NCI-H1092 treated with DMSO at 0.1 percent for 48 hours (cell line): Measurements from ENCODE around the gene ASCC3.

ENCODE experiments used
- DNase-seq: peaks from one replicate; lab custom pipeline; 2025; lab: John Stamatoyannopoulos, UW

ASCC3 gene

DNA sequence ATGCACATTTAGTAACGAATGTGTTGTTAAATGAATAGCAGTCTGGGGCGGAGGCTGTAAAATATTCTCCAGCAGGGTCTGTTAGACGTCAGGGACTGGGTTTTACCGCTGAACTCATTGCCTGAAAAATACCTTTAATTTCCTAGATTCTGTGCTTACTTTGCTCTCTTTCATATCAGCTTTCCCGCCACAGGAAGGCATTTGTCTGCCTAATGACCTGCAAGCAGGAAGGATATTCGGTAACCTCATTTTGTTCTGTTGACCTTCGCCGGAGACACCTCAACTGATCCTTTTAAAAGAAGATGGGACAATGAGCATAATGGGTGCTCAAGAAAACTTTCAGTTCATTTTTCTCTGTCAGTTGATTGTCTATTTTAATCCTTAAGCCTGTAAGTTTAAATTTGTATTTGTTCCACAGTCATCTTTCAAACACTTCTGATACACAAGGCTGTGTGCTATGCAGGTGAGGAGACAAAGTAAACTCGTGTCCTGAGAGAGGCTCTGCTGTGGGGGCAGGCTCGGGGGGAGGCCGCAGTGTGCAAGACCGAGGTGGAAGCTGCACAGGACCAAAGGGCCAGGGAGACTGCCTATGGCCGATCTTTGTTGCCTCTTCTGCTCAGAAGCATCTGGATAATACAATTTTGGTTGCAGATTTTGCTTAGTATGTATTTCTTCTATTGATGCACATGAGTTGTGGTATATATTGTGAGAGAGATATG is 389.0 kb downstream of the ASCC3 start:
- DNase-seq, result no peak

DNA sequence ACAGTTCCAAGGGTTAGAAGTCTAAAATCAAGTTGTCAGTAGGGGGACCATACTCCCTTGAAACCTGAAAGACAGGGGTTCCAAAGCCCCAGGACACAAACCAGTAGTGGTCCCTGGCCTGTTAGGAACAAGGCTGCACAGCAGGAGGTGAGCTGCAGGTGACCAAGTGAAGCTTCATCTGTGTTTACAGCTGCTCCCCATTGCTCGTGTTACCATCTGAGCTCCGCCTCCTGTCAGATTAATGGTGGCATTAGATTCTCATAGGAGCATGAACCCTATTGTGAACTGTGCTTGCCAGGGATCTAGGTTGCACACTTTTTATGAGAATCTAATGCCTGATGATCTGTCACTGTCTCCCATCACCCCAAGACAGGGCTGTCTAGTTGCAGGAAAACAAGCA is 391.1 kb downstream of the ASCC3 start:
- DNase-seq, result no peak

- DNase-seq, result no peak
Measured at GRCh38 chr6:100488244-100488643, 392.9 kb downstream of the ASCC3 start.

- no peak for DNase-seq
Measured at GRCh38 chr6:100487638-100488037, 393.5 kb downstream of the ASCC3 start.

DNA sequence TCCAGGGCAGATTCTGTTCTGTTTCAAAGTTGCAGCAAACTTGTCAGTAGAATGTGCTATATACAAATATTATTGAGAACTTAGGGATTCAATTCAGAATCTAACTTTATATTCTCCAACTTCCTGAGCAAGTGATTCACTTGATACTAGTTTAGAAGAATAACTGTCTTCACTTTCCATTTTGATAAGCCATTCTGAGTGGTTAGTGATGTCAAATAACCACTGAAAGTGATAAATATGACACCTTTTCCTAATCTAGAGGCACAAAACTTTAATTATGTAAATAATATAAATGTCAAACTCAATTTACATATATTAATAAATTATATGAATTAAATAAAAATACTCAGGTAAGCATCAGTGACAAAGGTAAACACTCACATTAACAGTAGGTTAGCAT is 395.9 kb downstream of the ASCC3 start:
- no peak for DNase-seq

DNA sequence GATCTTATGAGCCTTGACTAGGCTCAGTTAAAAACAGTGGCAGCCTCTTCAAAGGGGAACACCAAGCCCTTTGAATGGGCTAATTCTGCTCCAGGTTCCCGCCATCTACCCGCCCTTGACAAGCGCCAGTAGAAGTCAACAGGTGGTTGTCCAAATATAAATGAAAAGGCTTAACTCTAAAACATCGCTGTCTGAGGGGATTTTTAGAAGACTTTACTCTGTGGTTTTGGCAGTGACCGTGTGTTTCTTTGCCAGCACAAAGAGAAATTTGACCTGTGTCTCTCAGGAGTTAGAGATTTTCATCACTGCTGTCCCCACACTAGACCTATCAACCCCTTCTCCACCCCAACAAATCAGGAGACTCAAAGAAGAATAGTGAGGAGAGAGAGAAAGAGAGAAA is 396.7 kb downstream of the ASCC3 start:
- peak; percentile 19 for DNase-seq

GRCh38 chr6:100482698-100483097 is 398.4 kb downstream of the ASCC3 start:
- DNase-seq, result peak; percentile 16

DNA sequence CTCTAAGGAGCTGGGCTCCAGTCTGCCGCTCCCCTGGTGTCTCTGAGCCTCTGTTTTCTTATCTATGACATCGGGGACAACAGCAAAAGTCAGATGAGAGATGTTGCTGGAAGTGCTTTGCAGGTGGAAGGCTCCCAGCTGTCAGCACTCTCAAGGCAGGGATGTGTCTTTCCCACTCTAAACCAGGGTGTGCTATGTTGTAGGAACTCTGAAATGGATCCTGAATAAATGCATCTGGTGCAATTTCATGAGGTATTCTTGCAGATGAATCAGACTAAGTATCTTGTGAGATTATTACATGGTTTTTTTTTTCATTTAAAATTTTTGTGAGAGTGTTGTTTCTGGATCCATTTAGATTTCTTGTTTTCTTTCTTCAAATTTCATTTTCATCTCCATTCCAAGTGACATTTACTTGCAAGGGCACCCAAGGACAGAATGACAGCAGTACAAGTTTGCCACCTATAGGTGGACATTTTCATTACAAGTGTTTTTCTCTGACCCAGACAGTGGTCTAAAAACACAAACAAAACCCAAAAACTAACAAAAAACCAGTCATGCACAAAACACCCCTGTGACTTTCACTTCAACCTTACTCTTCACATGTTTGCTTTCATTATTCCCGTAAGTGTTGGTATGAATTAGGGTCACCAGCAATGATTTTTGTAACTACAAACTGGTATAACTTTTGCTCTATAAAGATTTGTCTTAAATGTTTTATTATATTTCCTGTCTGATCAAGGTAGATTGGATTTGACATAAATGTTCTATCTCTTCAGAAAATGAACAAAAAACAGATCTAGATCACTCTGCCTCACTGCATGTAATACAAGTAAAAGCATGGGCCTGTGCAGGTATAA is 401.7 kb downstream of the ASCC3 start:
- DNase-seq, result peak; percentile 42

GRCh38 chr6:100475554-100476320 is 405.4 kb downstream of the ASCC3 start:
- DNase-seq, result no peak

- DNase-seq, result no peak
Measured at GRCh38 chr6:100473182-100473581, 407.9 kb downstream of the ASCC3 start.

DNA sequence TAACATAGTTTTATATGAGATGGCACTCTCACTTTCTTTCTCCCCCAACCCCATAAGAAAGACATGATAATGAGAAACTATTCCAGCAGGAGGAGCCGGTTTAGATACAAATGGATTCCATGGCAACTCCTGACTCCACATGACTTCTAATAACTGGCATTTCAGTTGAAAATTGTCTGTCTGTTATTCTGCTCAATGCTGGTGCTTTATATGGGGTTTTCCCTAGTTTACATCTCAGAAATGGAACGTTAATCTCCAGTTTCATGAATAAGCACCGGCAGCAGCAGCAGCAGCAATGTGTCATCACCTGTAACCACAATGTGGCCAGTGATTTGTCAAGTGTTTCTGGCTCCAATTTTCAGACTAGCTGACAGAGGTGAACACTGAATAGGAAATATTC is 408.5 kb downstream of the ASCC3 start:
- no peak for DNase-seq

DNA sequence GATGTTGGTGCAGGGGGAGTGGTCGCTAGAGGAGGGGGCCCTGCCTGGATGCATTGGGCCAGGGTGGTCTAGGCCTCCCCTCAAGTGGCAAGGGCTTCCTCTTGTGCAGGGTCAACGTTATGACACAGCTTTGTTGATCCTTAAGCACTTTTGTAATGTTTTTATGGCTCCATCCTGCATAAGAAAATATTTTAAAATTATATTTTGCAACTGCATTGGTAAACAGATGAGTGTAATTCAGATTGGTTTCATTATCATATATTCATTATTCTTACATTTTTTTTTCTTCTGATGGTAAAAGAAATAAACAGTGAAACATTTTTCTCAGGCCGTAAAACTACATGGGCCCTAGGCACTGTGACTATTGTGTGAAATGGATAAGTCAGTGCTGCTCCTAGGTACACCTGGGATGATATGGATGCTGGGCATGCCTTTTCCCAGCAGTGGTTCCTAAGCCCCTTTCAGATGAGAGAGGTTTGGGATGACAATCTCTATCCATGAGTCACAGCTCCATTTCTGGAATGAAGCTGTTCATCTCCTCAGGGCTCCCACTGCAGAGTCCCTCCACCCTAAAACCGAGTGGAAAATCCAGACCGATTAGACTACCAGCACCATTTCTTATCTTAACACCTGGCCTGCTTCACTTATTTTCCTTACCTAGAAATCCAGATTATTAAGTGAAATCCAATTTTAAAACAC is 410.6 kb downstream of the ASCC3 start:
- no peak for DNase-seq

DNA sequence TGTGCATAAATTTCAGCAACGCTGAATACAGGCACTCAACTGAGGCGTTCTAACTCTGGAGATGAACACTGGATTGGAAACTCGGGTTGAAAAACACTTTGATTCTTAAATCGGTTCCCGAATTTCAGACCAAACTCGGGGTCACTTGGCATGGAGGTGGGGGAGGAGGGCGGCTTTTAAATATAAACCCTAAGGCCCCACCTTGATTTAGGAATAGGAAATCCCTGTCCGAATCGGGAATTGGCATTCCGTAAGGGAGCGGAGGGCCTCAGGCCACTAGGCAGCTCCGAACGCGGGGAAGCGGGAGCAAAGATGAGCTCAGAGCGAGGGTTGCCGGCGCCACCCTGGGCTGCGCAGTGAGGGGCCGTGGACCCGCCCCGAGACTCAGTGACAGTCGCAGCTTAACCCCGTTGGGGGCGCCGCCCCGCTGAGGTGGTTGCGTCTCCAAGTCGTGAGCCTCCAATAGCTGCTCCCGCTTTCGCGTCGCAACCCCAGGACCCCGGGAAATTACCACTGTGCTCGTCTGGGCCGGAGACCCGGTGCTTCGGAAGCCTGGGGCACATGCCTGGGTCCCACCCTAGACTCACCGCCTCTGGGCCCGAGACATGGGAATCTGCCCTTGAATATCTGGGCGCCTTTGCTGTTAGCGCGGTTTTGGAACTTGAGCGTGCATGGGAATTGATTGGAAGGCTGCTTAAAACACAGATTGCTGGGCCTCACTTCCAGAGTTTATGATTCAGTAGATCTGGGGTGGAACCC is 411.8 kb downstream of the ASCC3 start:
- DNase-seq, result no peak

GRCh38 chr6:100468016-100468622 is 413.0 kb downstream of the ASCC3 start:
- no peak for DNase-seq

GRCh38 chr6:100467129-100468015 is 413.8 kb downstream of the ASCC3 start:
- no peak for DNase-seq

DNA sequence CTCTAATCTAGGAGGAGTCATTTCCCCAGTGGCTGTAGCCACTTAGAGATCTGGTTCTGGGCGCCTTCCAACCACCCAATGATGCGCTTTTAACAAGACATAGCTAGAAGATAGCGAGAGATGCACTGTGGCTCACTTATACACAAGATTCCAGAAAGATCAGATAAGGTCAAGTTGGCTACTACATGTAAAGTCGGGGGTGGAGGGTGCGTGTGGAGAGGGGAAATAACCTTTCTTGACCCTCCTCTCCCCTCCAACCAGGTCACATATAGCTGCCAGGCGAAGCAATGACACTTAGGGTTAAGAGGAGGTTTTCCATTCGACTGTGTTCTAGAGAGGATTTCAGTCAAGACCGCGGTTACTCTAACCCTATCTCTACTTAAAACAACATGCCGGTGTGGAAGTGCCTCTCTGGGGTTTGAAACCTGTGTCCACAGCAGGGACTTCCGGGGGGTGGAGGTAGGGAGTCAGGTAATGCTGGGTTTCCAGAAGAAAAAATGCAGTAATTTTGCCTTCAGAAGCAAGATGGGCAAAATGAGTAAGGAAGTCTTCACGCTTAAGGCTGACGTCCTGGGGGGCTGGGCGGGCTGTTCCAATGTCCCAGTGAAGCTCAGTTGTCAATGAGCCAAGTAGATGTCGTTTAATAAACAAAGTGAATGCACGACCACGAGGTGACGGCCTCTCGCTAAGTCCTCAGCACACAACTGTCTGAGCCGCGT is 414.6 kb downstream of the ASCC3 start:
- no peak for DNase-seq

DNA sequence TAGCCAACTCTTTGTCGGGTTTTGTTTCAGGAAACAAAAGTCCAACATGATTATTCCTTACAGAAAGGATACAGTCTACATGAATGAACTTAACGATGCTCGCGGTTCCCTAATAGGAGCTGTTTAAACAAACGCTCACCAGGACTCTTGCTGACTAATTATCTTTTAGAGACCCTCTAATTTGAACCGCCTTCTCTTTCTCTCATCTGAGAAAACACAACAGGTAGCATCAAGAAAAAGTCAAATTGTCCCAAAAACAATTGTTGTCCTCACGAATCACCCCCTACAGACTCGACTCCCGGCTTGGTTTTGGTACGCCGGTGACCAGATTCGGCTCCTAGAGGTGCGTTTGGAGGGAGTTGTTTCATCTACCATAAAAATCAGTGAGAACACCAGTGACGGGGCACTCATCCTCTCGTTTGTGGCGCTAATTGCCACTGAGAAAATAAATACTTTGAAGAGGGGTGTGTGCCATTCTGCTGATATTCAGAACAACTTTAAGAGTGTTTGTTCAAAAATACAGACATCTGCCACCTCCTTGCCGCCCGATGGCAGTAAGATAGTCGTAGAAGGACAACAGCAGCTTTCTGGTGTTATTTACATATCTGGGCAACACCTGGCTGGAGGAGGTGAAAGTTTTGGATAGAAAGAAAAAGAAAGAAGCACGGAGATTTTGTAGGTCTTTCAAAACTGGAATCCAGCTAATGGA is 415.3 kb downstream of the ASCC3 start:
- DNase-seq, result peak; percentile 9

DNA sequence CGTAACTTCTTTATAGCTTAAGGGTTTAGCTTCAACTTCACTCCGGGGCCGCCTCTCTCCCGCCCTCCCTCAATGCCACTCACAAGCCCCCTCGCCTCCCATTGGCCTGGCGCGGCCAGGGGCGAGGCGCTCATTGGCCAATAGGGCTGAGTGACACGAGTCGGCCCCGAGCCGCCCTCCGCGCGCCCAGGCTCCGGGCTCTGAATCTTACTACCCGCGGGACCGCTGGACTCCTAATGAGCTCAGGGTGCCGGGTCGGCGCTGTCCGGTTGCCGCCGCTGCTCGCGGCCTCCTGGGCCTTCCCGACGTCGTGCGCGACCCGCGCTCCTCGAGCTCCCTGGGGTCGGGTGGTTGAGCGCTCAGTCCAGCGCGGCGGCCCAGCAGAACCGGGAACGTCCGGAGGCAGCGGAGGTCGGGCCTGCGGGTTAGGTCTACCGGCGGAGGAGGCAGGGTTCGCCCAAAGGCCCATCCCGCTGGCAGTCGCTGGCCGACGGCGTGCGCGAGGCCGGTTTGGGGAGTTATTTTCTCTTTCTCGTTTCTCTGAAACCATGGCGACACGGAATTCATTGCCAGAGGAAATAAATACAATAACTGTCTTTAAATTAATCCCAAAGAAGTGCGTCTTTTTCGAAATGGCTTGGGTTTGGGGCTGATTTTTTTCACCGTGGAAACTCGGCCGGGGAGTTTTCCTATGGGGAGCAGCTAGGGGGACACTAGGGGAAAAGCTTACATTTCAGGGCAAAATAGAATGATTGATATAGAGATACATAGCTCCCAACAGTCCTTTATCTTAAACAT is 416.0 kb downstream of the ASCC3 start, which contains the start of gene SIM1:
SIM1 (minus strand) TSS at position 19 of the 798 bp plus-strand sequence. CDS start 1,453 bp downstream, outside the sequence.
- peak; percentile 63 for DNase-seq
